RCC 7860 (cell line): ENCODE data around the gene LEPROT.

Experiments used
- DNase-seq: peaks from one replicate; pipeline ENCODE4 v3.0.0-alpha.2; 2015; ENCODE audit warnings: low spot score
- FAIRE-seq: peaks from 2 replicates; lab custom pipeline; 2012; peaks lifted over from hg19 to GRCh38; lab: Jason Lieb, UNC

The LEPROT gene

GRCh38 chr1:65471861-65472332 lies 51.4 kb downstream of the LEPROT start:
- no peak for DNase-seq
- FAIRE-seq = no peak

DNA sequence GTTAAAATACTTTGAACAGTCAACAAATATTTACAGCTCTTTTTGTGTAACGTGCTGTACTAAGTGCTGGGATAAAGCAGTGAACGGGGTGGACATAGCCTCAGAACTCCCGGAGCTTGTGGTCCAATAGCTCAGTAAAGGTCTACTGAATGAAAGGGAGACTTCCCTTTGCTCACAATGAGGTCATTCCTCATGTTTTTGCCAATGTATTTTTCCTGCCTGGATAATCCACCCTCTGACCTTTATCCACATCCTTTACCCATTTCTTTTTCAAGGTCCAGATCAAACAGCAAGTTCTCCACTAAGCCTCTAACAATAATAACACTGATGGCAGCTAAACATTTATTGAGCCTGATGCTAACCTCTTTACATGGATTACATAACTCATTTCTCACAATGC lies 55.9 kb downstream of the LEPROT start:
- DNase-seq = no peak
- no peak for FAIRE-seq

GRCh38 chr1:65477414-65478378 lies 57.2 kb downstream of the LEPROT start:
- FAIRE-seq (no peak), DNase-seq (no peak)

DNA sequence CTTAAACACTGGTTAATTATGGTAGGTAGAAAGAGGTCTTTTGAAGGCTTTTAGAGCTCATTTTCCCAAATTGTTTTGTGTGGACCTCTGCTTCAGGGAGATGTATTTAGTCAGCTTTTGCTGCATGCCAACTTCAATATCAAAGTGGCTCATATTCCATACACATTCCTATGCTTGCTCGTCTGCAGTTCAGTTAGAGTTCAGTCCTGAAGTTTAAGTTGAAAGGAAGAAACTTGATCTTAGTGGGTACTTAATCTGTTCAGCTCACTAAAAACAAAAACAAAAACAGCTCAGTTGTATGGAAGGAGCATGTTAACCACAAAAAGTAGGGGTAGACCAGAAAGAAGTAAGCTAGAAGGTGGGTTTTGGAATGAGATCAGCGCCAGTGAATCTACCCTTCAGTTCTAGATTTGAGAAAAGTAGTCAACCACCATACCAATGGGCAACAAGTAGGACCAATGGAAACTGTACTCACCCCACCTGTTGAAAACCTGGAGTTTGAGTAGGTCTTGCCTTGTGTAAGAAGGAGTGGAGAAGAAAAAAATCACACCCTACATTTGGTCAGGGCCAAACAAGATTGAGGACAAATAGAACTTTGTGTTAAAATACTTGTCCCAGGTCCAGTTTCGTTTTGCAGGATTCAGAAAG lies 58.0 kb downstream of the LEPROT start:
- DNase-seq = no peak
- FAIRE-seq = no peak

GRCh38 chr1:65479554-65480204 lies 59.2 kb downstream of the LEPROT start:
- DNase-seq (no peak), FAIRE-seq (no peak)

DNA sequence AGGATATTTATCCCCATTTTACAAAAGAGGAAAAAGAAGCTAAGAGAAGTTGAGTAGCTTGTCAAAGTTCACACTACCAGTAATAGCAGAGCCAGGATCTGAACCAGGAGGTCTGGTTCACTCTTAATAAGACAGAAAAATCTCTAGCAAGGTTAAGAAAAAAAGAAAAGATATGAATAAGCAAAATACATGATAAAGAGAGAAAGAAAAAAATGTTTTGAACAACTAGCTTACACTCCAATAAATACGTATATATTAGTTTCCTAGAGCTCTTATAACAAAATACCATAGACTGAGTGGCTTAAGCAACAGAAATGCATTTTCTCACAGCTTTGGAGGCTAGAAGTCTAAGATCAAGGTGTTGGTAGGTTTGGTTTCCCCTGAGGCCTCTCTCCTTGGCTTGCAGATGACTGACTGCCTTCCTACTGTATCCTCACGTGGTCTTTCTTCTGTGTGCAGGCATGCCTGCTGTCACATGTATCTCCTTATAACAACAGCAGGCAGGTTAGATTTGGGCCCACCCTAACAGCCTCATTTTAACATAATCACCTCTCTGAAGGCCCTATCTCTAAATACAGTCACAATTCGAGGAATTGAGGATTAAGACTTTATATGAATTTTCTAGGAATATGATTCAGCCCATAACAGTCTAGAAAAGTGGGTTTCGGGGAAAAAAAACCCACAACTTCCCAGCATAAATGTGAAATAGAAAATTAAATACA lies 60.4 kb downstream of the LEPROT start:
- no peak for DNase-seq
- no peak for FAIRE-seq

- DNase-seq (no peak), FAIRE-seq (no peak)
Observed at GRCh38 chr1:65483993-65484754, 63.7 kb downstream of the LEPROT start.
